ENCODE data around the gene CD164L2. TPM values are rescaled to one million over a fixed set of nuclear protein-coding genes. Genes with fewer than 3 reads are reported as not detected.

CD164L2 gene
- total and polyA plus RNA-seq, 2 experiments from 2014 or later: 2.0 to 2.8 TPM

DNA sequence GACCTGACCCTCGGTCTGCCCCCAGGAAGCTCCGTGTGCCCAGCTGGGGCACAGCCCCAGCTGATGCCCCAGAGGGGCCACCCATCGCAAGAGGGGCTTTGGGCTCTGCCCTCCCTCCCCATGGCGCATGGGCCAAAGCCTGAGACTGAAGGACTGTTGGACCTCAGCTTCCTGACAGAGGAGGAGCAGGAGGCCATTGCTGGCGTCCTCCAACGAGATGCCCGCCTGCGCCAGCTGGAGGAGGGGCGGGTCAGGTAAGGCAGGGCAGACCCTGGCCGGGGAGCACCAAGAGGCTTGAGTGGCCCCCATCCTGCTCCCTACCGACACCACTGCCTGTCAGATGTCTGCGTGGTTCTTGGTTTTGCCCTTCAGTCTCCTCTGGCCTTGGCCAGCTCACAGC lies 37.9 kb downstream of the CD164L2 start:
- H3K9me3 Mint-ChIP-seq: no peaks in the 10 kb centered on the region; the same call in 2 of the 3 replicates

GRCh38 chr1:27343639-27344025 lies 39.5 kb downstream of the CD164L2 start:
- H4K20me1 ChIP-seq (replicated peaks; ENCODE audit: insufficient read depth): no peaks in the 10 kb centered on the region; the same call in 1 of the 2 replicates
- no peak for ATAC-seq
- peaks cover 37% of the 10 kb centered on the region for H3K4me1 Mint-ChIP-seq
- no peaks in the 10 kb centered on the region; the same call in 2 of the 3 replicates for H3K9me3 Mint-ChIP-seq
- peaks cover 9% of the 10 kb centered on the region for H3K36me3 Mint-ChIP-seq (ENCODE audit: low read depth)
- H3K27ac Mint-ChIP-seq: peak overlapping the region; percentile 46; the same call in 1 of the 2 replicates
- H3K27ac ChIP-seq (ENCODE audit: low read depth): no peak overlapping the region
- no peaks in the 10 kb centered on the region for H3K36me3 ChIP-seq (ENCODE audit: insufficient read depth)
- DNase-seq (ENCODE audit: low spot score): no peak
- 0 out of 2 replicates have a peak, but pooled peaks cover 5% of the 10 kb centered on the region for H3F3A ChIP-seq (replicated peaks; ENCODE audit: low read depth)
- H3K79me2 ChIP-seq (replicated peaks; ENCODE audit: insufficient read depth): peaks cover 7% of the 10 kb centered on the region
- no peak overlapping the region for H3K4me3 ChIP-seq
- H3K9me2 ChIP-seq (ENCODE audit: insufficient read depth): no peaks in the 10 kb centered on the region
- H3K4me2 ChIP-seq: peak overlapping the region; percentile 64; the same call in 1 of the 2 replicates
- H3K27me3 ChIP-seq (ENCODE audit: insufficient read depth): no peaks in the 10 kb centered on the region
- no peak overlapping the region for H2AFZ ChIP-seq
- H3K4me1 ChIP-seq (ENCODE audit: insufficient read depth): peaks cover 20% of the 10 kb centered on the region; the same call in 1 of the 2 replicates
- peak overlapping the region; percentile 37; the same call in 1 of the 3 replicates for H3K4me3 Mint-ChIP-seq
- H3K27me3 Mint-ChIP-seq (ENCODE audit: insufficient read depth, low read depth, poor library complexity): peaks cover 14% of the 10 kb centered on the region
- TF ChIP-seq, protein P1, sequence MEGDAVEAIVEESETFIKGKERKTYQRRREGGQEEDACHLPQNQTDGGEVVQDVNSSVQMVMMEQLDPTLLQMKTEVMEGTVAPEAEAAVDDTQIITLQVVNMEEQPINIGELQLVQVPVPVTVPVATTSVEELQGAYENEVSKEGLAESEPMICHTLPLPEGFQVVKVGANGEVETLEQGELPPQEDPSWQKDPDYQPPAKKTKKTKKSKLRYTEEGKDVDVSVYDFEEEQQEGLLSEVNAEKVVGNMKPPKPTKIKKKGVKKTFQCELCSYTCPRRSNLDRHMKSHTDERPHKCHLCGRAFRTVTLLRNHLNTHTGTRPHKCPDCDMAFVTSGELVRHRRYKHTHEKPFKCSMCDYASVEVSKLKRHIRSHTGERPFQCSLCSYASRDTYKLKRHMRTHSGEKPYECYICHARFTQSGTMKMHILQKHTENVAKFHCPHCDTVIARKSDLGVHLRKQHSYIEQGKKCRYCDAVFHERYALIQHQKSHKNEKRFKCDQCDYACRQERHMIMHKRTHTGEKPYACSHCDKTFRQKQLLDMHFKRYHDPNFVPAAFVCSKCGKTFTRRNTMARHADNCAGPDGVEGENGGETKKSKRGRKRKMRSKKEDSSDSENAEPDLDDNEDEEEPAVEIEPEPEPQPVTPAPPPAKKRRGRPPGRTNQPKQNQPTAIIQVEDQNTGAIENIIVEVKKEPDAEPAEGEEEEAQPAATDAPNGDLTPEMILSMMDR (conservative IDR thresholded peaks at IDR 0.05; ENCODE audit: low read depth in 2 of 2): no peak
- no peak for TF ChIP-seq ZNF114 (CRISPR knock-in tag; IDR thresholded peaks at IDR 0.05)
- no peak for TF ChIP-seq CREB1 (CRISPR knock-in tag; IDR thresholded peaks at IDR 0.05; ENCODE audit: low read depth)
- no peak for TF ChIP-seq ZNF331 (CRISPR knock-in tag; IDR thresholded peaks at IDR 0.05; ENCODE audit: low read depth)
- TF ChIP-seq POLR2AphosphoS5 (IDR thresholded peaks at IDR 0.05; ENCODE audit: low read depth): no peak
- TF ChIP-seq NANOG (IDR thresholded peaks at IDR 0.05; ENCODE audit: borderline replicate concordance): no peak
- TF ChIP-seq EZH2 (IDR thresholded peaks at IDR 0.05; ENCODE audit: low read depth, unreplicated experiment): no peak
- TF ChIP-seq JUNB (IDR thresholded peaks at IDR 0.05; ENCODE audit: unreplicated experiment): no peak

More for the DNA sequence above, 37.9 kb downstream of the CD164L2 start:
- Mint-ChIP-seq H3K36me3 (ENCODE audit: low read depth) (peaks cover 9% of the 10 kb centered on the region), H3K27me3 (ENCODE audit: insufficient read depth, low read depth, poor library complexity) (peaks cover 21% of the 10 kb centered on the region), H3K4me3 (no peak overlapping the region), H3K27ac (no peak overlapping the region), H3K4me1 (peaks cover 32% of the 10 kb centered on the region)
- Histone ChIP-seq H3F3A (replicated peaks; ENCODE audit: low read depth) (peaks cover 12% of the 10 kb centered on the region; the same call in 1 of the 2 replicates), H3K79me2 (replicated peaks; ENCODE audit: insufficient read depth) (peaks cover 7% of the 10 kb centered on the region), H3K9me2 (ENCODE audit: insufficient read depth) (no peaks in the 10 kb centered on the region), H3K27me3 (ENCODE audit: insufficient read depth) (peaks cover 4% of the 10 kb centered on the region; the same call in 1 of the 2 replicates), H3K4me3 (no peak overlapping the region), H4K20me1 (replicated peaks; ENCODE audit: insufficient read depth) (no peaks in the 10 kb centered on the region; the same call in 1 of the 2 replicates), H3K4me1 (ENCODE audit: insufficient read depth) (peaks cover 18% of the 10 kb centered on the region; the same call in 1 of the 2 replicates), H3K27ac (ENCODE audit: low read depth) (no peak overlapping the region), H3K4me2 (no peak overlapping the region), H2AFZ (no peak overlapping the region), H3K36me3 (ENCODE audit: insufficient read depth) (no peaks in the 10 kb centered on the region)
- no peak for DNase-seq (ENCODE audit: low spot score)
- no peak for ATAC-seq
- TF ChIP-seq STAT1 (IDR thresholded peaks at IDR 0.05; ENCODE audit: unreplicated experiment) (no peak), EZH2 (IDR thresholded peaks at IDR 0.05; ENCODE audit: low read depth, unreplicated experiment) (no peak), ZNF114 (CRISPR knock-in tag; IDR thresholded peaks at IDR 0.05) (no peak), JUNB (IDR thresholded peaks at IDR 0.05; ENCODE audit: unreplicated experiment) (no peak), EZH2phosphoT487 (IDR thresholded peaks at IDR 0.05; ENCODE audit: unreplicated experiment) (no peak)
- TF ChIP-seq, protein P2, sequence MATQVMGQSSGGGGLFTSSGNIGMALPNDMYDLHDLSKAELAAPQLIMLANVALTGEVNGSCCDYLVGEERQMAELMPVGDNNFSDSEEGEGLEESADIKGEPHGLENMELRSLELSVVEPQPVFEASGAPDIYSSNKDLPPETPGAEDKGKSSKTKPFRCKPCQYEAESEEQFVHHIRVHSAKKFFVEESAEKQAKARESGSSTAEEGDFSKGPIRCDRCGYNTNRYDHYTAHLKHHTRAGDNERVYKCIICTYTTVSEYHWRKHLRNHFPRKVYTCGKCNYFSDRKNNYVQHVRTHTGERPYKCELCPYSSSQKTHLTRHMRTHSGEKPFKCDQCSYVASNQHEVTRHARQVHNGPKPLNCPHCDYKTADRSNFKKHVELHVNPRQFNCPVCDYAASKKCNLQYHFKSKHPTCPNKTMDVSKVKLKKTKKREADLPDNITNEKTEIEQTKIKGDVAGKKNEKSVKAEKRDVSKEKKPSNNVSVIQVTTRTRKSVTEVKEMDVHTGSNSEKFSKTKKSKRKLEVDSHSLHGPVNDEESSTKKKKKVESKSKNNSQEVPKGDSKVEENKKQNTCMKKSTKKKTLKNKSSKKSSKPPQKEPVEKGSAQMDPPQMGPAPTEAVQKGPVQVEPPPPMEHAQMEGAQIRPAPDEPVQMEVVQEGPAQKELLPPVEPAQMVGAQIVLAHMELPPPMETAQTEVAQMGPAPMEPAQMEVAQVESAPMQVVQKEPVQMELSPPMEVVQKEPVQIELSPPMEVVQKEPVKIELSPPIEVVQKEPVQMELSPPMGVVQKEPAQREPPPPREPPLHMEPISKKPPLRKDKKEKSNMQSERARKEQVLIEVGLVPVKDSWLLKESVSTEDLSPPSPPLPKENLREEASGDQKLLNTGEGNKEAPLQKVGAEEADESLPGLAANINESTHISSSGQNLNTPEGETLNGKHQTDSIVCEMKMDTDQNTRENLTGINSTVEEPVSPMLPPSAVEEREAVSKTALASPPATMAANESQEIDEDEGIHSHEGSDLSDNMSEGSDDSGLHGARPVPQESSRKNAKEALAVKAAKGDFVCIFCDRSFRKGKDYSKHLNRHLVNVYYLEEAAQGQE (IDR thresholded peaks at IDR 0.05; ENCODE audit: unreplicated experiment): no peak
- TF ChIP-seq, protein P1 (conservative IDR thresholded peaks at IDR 0.05; ENCODE audit: low read depth in 2 of 2): no peak

Data from GM23338 (cell line).